Measurements from ENCODE around the gene SPACA9.

The SPACA9 gene

DNA sequence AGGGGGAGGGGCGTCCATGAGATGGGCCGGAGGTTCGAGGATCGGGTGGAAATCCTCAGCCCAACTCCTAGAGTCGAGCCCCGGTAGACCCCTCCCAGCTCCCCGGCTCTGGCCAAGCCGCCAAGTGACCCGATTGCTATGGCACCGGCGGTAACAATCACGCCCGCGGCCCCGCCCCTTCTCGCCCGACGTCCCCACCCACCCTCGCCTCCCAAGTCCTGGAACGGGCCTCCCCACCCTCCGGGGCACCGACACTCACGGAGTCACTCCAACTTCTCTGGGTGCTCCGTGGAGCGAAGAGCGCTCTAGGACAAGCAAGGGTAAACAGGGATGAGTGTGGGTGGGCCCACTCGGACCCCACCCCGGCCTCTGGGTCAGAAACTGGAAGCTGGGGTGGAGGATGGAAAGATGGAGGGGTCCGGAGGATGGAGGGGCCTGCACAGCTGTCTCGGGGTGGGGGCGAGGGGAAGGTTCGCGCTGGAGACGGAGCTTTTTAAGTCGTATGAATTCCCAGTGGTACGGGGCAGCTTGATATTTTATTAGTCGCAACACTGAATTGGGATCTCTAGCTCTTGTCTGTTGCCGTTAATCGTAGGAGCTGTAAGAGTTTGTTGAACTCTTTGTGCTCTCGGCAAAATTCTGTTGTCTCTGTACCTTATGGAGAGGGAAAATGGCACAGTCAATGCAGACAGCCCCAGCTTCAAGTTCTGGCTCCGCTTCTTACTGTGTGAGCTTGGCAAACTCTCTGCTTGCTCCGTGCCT is at the start of gene SPACA9:
Gene SPACA9 (plus strand): TSS at position 204 of the 762 bp plus-strand sequence. CDS start 5,050 bp downstream, outside the sequence.
- peak; percentile 90 for DNase-seq (ENCODE audit: low spot score)

GRCh38 chr9:132832171-132832881 is 46.4 kb upstream of the SPACA9 start:
- DNase-seq (ENCODE audit: low spot score): no peak

GRCh38 chr9:132833550-132834121 is 45.1 kb upstream of the SPACA9 start:
- no peak for DNase-seq (ENCODE audit: low spot score)

GRCh38 chr9:132834343-132834742 is 44.4 kb upstream of the SPACA9 start:
- no peak for DNase-seq (ENCODE audit: low spot score)

GRCh38 chr9:132837501-132838286 is 41.0 kb upstream of the SPACA9 start:
- no peak for DNase-seq (ENCODE audit: low spot score)

DNA sequence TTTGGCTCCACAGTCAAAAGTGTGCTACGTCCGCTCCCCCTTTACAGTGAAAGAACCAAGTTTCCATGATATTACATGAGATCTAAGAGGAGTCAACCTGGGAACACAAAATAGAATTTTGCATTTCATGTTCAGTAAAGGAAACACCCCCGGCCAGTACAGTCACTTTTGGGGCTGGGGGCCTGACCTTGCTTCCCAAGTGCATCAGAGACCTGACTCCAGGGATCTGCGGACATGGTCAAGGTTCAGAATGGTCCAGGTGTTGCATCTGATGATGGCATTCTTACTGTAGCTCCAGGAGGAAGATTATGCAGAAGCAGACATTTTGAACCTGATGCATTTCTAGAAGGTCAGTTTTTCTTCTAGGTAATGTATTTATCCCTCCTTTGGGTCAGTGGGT is 40.4 kb upstream of the SPACA9 start:
- no peak for DNase-seq (ENCODE audit: low spot score)

- no peak for DNase-seq (ENCODE audit: low spot score)
Observed at GRCh38 chr9:132840980-132841379, 37.7 kb upstream of the SPACA9 start.

DNA sequence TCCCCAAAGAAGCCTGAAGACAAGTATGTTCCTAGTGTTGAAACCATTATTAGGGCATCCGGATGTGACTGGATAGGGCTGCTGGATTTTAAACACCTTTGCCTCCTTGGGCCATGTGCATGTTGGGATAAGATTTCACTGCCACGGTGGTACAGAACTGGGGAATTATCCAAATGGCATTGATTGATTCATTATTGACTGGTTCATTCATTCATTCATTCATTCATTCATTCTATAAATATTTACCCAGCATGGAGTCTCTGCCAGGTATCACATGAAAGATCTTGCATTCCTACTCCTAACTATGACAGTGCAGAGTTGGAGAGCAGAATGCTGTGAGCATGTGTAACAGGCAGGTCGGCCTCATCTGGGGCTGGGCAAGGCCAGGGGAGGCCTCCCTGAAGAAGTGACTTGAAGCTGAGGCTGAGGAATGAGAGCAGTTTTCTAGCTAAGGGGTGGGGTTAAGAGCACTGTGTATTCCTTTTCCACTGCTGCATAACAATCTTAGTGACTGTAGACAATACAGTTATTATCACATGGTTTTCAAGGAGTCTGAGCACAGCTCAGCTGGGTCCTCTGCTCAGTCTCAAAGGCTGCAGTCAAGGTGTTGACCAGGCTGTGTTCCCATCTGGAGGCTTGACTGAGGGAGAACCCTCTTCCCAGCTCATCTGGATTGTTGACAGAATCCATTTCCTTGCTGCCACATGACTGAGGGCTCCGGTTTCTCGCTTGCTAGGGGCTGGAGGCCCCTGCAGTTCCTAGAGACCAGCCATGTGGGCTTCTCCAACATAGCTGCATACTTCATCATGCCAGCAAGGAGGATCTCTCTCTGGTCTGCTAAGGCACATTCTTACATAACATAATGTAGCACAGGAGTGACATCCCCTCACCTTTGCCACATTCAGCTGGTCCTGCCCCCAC is 36.3 kb upstream of the SPACA9 start:
- DNase-seq (ENCODE audit: low spot score): no peak

- no peak for DNase-seq (ENCODE audit: low spot score)
Observed at GRCh38 chr9:132846109-132846917, 32.4 kb upstream of the SPACA9 start.

- no peak for DNase-seq (ENCODE audit: low spot score)
Observed at GRCh38 chr9:132846918-132847515, 31.7 kb upstream of the SPACA9 start.

DNA sequence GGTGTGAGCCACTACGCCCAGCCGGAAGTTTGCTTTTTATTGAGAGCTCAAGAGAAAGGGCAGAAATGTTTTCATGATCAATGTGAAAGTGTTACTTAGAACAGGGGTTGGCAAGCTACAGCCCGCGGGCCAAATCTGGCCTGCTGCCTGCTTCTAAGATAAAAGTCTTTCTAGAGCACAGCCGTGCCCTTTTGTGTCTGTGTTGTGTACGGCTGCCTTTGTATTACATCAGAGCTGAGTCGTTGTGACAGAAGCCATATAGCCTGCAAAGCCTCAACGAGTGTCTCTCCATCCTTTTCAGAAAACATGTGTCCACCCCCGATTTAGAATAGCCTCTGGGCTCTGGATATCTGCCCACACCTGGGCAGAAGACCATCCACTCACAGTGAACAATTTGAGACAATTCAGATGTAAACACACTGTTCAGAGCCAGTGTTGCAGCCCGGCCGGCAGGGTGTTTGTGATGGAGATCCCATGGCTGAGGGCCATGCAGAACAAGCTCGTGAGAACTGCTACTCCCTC is 29.5 kb upstream of the SPACA9 start:
- no peak for DNase-seq (ENCODE audit: low spot score)

- DNase-seq (ENCODE audit: low spot score): no peak
Observed at GRCh38 chr9:132853482-132853881, 25.2 kb upstream of the SPACA9 start.

DNA sequence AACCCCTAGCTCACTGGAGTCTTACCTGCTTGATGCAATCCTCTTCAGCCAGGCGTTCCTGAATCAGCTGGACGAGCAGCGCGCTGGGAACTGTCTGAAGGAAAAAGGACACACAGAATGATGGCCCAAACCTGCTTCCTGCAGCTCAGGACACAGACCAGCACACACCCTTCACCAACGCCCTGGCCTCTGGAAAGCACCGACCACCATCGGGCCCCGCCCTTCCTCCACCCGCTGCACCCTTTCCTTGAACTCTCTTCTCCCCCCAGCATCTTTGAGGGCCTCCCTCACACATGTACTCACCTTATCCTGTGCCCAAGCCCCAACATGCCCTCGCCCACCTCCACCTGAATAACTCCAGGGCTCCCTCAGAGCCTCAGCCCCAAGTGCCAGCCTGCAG is 23.9 kb upstream of the SPACA9 start:
- DNase-seq (ENCODE audit: low spot score): no peak

GRCh38 chr9:132855904-132856303 is 22.8 kb upstream of the SPACA9 start:
- no peak for DNase-seq (ENCODE audit: low spot score)

DNA sequence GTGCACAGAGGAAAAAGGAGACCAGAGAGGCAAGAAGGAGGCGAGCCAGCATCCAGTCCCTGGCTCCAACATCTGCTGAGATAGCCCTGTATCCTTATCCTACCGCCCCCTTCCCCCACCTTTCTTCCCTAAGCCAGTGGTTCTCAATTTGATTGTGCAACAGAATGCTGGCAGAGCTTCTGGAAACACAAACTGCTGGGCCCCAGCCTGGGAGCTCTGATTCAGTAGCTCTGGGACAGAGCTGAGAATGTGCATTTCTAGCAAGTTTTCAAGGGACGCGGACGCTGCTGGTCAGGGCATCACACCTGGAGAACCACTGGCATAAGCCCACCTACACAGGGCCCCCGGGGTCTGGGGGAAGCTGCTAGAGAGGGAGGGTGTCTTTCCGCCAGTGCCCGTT is 21.7 kb upstream of the SPACA9 start:
- no peak for DNase-seq (ENCODE audit: low spot score)

DNA sequence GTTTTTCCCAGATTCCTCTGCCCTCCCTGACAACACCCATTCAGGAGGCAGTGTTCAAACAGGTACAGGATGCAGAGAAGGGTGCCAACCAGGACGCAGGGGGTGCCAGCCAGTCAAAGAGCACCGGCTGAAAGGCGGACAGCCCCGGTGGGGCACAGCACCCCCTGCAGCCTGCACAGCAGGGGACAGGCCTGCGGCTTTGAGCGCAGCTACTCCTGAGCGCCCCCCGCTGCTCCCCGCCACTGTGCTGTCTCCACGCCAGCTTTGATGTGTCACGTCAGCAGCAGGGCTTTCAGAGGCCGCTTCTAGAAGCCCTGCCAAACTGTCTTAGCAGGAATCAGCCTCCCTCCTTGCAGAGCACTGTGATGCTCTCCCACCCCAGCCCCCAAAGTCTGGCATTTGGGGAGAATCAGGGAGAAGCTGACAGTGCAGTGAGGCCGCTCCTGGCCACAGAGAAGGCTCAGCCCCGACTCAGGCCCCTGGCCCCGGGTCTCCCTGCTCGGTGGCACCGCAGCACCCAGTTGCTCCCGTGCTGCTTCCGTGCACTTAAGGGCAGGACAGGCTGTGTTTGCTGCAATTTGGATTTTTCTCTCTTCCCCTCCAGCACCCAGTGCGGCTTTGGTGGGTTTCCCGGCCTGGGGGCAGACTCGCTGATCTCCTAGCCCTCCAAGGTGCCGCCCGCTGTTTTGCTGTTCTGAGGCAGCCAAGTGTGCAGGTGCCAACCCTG is 20.9 kb upstream of the SPACA9 start:
- peak; percentile 59 for DNase-seq (ENCODE audit: low spot score)

DNA sequence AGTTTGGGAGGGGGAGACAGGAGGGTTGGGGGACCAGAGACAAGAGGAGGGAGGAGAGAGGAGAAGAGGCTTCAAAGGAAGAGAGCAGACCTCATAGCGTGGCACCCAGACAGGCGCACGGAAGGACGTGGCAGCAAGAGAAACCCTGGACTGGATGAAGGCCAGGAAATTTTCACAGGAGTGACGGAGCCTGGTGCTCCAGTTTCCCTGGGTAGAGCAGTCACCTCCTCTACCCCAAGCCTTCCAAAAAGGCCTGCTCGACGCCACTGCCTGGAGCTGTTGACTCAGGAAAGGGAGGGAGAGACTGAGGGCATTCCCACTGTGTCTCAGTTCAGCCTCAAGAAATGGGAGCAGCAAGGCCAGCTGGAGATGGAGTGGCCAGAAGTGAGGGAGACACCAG is 19.9 kb upstream of the SPACA9 start:
- no peak for DNase-seq (ENCODE audit: low spot score)

DNA sequence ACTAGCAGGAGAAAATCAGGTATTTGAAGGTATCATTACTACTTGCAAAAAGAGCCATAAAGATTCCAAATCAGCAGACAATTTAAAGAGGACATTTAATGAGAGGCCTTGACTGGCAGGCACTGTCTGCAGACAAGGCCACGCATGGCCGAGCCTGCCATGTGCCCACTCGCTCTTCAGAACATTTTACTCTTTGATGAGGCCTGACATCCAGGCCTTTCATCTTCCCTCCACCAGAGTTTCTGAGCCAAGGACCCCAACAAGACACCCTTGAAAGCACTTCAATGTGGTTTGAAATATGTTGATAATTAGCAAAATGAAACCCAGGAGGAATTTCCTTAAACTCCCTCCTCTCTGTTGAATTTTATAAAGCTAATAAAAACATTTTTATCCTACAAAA is 17.0 kb upstream of the SPACA9 start:
- DNase-seq (ENCODE audit: low spot score): no peak

DNA sequence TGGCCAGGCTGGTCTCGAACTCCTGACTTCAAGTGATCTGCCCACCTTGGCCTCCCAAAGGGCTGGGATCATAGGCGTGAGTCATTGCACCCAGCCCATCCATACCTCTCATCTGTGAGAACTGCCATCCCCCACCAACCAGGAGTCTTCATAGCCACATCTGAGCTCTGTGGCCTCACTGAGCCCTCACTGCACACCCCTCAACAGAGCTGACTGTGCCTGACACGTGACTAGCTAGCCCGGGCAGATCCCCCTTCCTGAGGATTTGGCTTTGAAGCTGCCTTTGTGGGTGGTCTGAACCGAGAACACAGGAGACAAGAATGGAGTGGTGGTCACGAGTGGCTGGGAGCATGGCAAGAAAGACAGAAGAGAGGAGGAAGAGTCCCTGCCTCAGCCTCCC is 16.2 kb upstream of the SPACA9 start:
- DNase-seq (ENCODE audit: low spot score): no peak

Measured in iPS-NIHi11 (cell line).